ENCODE measurements around the gene CTNNBL1. TPM values are rescaled to one million over a fixed set of nuclear protein-coding genes. Genes with fewer than 3 reads are reported as not detected.

Gene CTNNBL1
- total RNA-seq, 1 experiment from 2014 or later: 55.4 TPM

- no TSS peak for BruUV-seq (replicated peaks)
Observed at GRCh38 chr20:37913567-37914366, 219.9 kb downstream of the CTNNBL1 start.

More at GRCh38 chr20:37913567-37914366, 219.9 kb downstream of the CTNNBL1 start:
- Histone ChIP-seq H3K4me1 (ENCODE audit: control insufficient read depth in 1 of 2, insufficient read depth in 2 of 2, low read length in 2 of 2) (no peaks in the 10 kb centered on the region), H4K20me1 (ENCODE audit: insufficient read depth) (no peaks in the 10 kb centered on the region), H3K27ac (ENCODE audit: low read depth, low read length) (no peak overlapping the region), H3K9ac (ENCODE audit: low read length) (no peak overlapping the region), H3K79me2 (ENCODE audit: insufficient read depth, low read length) (no peaks in the 10 kb centered on the region), H3K27me3 (ENCODE audit: insufficient read depth, low read length) (peaks cover 6% of the 10 kb centered on the region; the same call in 1 of the 2 replicates), H3K36me3 (ENCODE audit: control insufficient read depth in 1 of 2, insufficient read depth in 2 of 2, low read length in 2 of 2) (no peaks in the 10 kb centered on the region), H2AFZ (ENCODE audit: low read depth, low read length, poor library complexity, severe bottlenecking) (no peak overlapping the region), H3K9me3 (ENCODE audit: control insufficient read depth in 1 of 2, insufficient read depth in 1 of 2, low read depth in 1 of 2, low read length in 2 of 2) (no peaks in the 10 kb centered on the region), H3K4me2 (ENCODE audit: low read length) (no peak overlapping the region), H3K9me2 (ENCODE audit: insufficient read depth) (no peaks in the 10 kb centered on the region), H3K4me3 (replicated peaks in 1 of 2; ENCODE audit: low read depth in 1 of 2, low read length in 2 of 2) (no peak overlapping the region)
- TF ChIP-seq EZH2 (IDR thresholded peaks at IDR 0.05): no peak
- no peak for TF ChIP-seq REST (IDR thresholded peaks at IDR 0.05; ENCODE audit: low read depth)
- no peak for TF ChIP-seq POLR2AphosphoS5 (IDR thresholded peaks at IDR 0.05; ENCODE audit: low read depth, low read length)
- no peak for TF ChIP-seq ZBTB33 (IDR thresholded peaks at IDR 0.05; ENCODE audit: extremely low read depth, insufficient replicate concordance, low read length)
- TF ChIP-seq ZNF274 (IDR thresholded peaks at IDR 0.05; ENCODE audit: low read depth, low read length): no peak
- no peak for TF ChIP-seq POLR2A (IDR thresholded peaks at IDR 0.05; ENCODE audit: borderline replicate concordance, extremely low read depth, insufficient read depth, insufficient read length)
- TF ChIP-seq ELF1 (IDR thresholded peaks at IDR 0.05; ENCODE audit: borderline replicate concordance, low read depth): no peak
- no peak for TF ChIP-seq CTCF (IDR thresholded peaks at IDR 0.05 in 2 of 3, conservative IDR thresholded peaks at IDR 0.05 in 1 of 3; ENCODE audit: borderline replicate concordance in 1 of 3, insufficient read depth in 1 of 3, low read depth in 2 of 3, low read length in 2 of 3)
- no peak for TF ChIP-seq CEBPB (IDR thresholded peaks at IDR 0.05; ENCODE audit: low read depth)
- no peak for TF ChIP-seq EGR1 (IDR thresholded peaks at IDR 0.05; ENCODE audit: low read depth)
- TF ChIP-seq CBX3 (IDR thresholded peaks at IDR 0.05; ENCODE audit: low read depth): no peak
- TF ChIP-seq SRF (IDR thresholded peaks at IDR 0.05; ENCODE audit: low read depth): no peak
- no peak for TF ChIP-seq ZFX (IDR thresholded peaks at IDR 0.05)
- no peak for TF ChIP-seq JUND (IDR thresholded peaks at IDR 0.05)
- no peak for TF ChIP-seq MAX (IDR thresholded peaks at IDR 0.05)
- ChIA-PET CTCF (no interaction called here), POLR2A (no interaction called here), RAD21 (ENCODE audit: low non-redundant PET in 1 of 2, low total read pairs in 2 of 2, uncharacterized antibody in 2 of 2, unreplicated experiment in 2 of 2) (interaction anchor here in 1 of 2 experiments (0.6 kb wide), 1 partner anchor 443 kb away, joined by 3 read pairs; no protein-coding TSS in a partner anchor)
- DNase-seq (ENCODE audit: low read depth, low spot score): no peak
- intact Hi-C loops (cut with micrococcal nuclease): no loop called here
- no peak for ATAC-seq

All from HCT116 (cell line).